GM10847 (cell line): ENCODE results near the gene GUCY2D.

Experiments used
- POLR2A ChIP-seq: IDR thresholded peaks from 2 replicates; pipeline ENCODE4 v1.6.1; 2011; ENCODE audit not compliant: insufficient read length; ENCODE audit errors: extremely low read depth

GUCY2D gene

GRCh38 chr17:8046306-8046928 lies 44.0 kb downstream of the GUCY2D start:
- TF ChIP-seq POLR2A = no peak

- no peak for TF ChIP-seq POLR2A
These were observed 44.7 kb downstream of the GUCY2D start for GRCh38 chr17:8046929-8047768.

- no peak for TF ChIP-seq POLR2A
These were observed 45.3 kb downstream of the GUCY2D start for GRCh38 chr17:8047769-8048110.

GRCh38 chr17:8048236-8048635 lies 45.8 kb downstream of the GUCY2D start:
- no peak for TF ChIP-seq POLR2A

GRCh38 chr17:8048736-8049135 lies 46.3 kb downstream of the GUCY2D start:
- no peak for TF ChIP-seq POLR2A

- TF ChIP-seq POLR2A = no peak
These were observed 49.4 kb downstream of the GUCY2D start for GRCh38 chr17:8051831-8052230.

- no peak for TF ChIP-seq POLR2A
These were observed 50.1 kb downstream of the GUCY2D start for GRCh38 chr17:8052256-8053252.

- no peak for TF ChIP-seq POLR2A
These were observed 51.2 kb downstream of the GUCY2D start for GRCh38 chr17:8053600-8053999.

GRCh38 chr17:8055851-8056231 lies 53.4 kb downstream of the GUCY2D start:
- TF ChIP-seq POLR2A = no peak

GRCh38 chr17:8056232-8056975 lies 54.0 kb downstream of the GUCY2D start:
- no peak for TF ChIP-seq POLR2A

- no peak for TF ChIP-seq POLR2A
These were observed 54.7 kb downstream of the GUCY2D start for GRCh38 chr17:8056976-8057625.

GRCh38 chr17:8057691-8058114 lies 55.3 kb downstream of the GUCY2D start:
- TF ChIP-seq POLR2A = no peak

GRCh38 chr17:8059131-8059530 lies 56.7 kb downstream of the GUCY2D start:
- no peak for TF ChIP-seq POLR2A

GRCh38 chr17:8060274-8060673 lies 57.9 kb downstream of the GUCY2D start:
- TF ChIP-seq POLR2A = no peak
